Measurements from ENCODE around the gene CDKAL1.

Gene CDKAL1

DNA sequence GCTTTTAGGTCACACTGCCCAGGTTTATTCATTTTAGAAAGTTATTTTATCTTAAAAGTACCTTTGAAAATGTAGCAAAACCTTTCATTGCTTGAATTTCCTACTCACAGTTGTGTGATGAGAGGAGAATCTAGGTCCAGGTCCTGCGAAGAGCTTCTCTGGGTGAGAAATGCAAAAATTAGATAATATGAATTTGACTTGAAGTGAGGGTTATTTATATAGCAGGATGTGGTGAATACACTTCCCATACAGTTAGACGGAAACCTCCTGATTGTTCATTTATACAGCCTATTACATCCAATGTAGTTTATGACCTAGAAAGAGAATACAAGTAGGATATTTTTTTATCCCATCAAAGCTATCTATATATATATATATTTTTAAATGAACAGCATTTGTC lies 30.5 kb downstream of the CDKAL1 start:
- no peaks in the 10 kb centered on the region for H3K4me1 ChIP-seq (ENCODE audit: low read length)
- no peak overlapping the region for H3K4me2 ChIP-seq (ENCODE audit: low read depth, low read length)
- DNase-seq: no peak
- no peaks in the 10 kb centered on the region for H3K27me3 ChIP-seq (replicated peaks; ENCODE audit: insufficient read depth, low read length)
- no peaks in the 10 kb centered on the region for H3K9me2 ChIP-seq (replicated peaks; ENCODE audit: insufficient read depth, low read length)
- no peak overlapping the region for H3K27ac ChIP-seq (ENCODE audit: low read length)
- H3K4me3 ChIP-seq (ENCODE audit: low read length): no peak overlapping the region
- H4K20me1 ChIP-seq (ENCODE audit: insufficient read depth, low read length): no peaks in the 10 kb centered on the region
- H3K9me3 ChIP-seq (replicated peaks; ENCODE audit: insufficient read depth, low read length): no peaks in the 10 kb centered on the region
- no peak for TF ChIP-seq EZH2phosphoT487 (IDR thresholded peaks at IDR 0.05; ENCODE audit: low read length)
- TF ChIP-seq, protein P1, sequence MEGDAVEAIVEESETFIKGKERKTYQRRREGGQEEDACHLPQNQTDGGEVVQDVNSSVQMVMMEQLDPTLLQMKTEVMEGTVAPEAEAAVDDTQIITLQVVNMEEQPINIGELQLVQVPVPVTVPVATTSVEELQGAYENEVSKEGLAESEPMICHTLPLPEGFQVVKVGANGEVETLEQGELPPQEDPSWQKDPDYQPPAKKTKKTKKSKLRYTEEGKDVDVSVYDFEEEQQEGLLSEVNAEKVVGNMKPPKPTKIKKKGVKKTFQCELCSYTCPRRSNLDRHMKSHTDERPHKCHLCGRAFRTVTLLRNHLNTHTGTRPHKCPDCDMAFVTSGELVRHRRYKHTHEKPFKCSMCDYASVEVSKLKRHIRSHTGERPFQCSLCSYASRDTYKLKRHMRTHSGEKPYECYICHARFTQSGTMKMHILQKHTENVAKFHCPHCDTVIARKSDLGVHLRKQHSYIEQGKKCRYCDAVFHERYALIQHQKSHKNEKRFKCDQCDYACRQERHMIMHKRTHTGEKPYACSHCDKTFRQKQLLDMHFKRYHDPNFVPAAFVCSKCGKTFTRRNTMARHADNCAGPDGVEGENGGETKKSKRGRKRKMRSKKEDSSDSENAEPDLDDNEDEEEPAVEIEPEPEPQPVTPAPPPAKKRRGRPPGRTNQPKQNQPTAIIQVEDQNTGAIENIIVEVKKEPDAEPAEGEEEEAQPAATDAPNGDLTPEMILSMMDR (IDR thresholded peaks at IDR 0.05; ENCODE audit: low read length): no peak
- no peak for TF ChIP-seq EZH2 (optimal IDR thresholded peaks at IDR 0.05; ENCODE audit: low read depth, low read length)
- peaks cover 20% of the 10 kb centered on the region for H3K79me2 ChIP-seq (ENCODE audit: low read length)
- H2AFZ ChIP-seq (ENCODE audit: low read length): no peak overlapping the region
- no peak overlapping the region for H3K9ac ChIP-seq (ENCODE audit: low read length)
- no peaks in the 10 kb centered on the region for H3F3A ChIP-seq (ENCODE audit: insufficient read depth, low read length)
- no peaks in the 10 kb centered on the region for H3K36me3 ChIP-seq (replicated peaks; ENCODE audit: insufficient read depth, low read length)

DNA sequence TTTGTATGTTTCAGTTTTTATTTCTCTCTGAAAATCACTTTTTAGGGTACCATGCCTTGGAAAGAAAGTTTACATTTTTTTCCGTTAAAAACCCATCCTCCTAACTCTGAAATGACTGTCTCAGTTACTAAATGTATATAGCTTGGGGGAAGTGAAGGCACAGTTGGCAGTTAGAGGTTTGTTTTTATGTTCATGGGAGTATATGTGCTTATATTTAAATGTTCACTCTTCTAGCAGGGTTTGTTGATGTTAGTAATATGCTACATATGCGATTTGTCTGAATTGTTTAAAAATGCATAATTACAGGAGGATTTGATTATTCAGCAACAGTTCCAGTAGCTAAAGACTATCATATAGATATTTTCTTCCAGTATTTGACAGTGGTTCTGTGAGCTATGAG lies 31.1 kb downstream of the CDKAL1 start:
- Histone ChIP-seq H3K79me2 (ENCODE audit: low read length) (peaks cover 17% of the 10 kb centered on the region), H3K27me3 (replicated peaks; ENCODE audit: insufficient read depth, low read length) (no peaks in the 10 kb centered on the region), H3K4me3 (ENCODE audit: low read length) (no peak overlapping the region), H3K9ac (ENCODE audit: low read length) (no peak overlapping the region), H3F3A (ENCODE audit: insufficient read depth, low read length) (no peaks in the 10 kb centered on the region), H3K9me2 (replicated peaks; ENCODE audit: insufficient read depth, low read length) (no peaks in the 10 kb centered on the region), H3K36me3 (replicated peaks; ENCODE audit: insufficient read depth, low read length) (no peaks in the 10 kb centered on the region), H3K27ac (ENCODE audit: low read length) (no peak overlapping the region), H4K20me1 (ENCODE audit: insufficient read depth, low read length) (no peaks in the 10 kb centered on the region), H3K4me2 (ENCODE audit: low read depth, low read length) (no peak overlapping the region), H2AFZ (ENCODE audit: low read length) (no peak overlapping the region), H3K9me3 (replicated peaks; ENCODE audit: insufficient read depth, low read length) (no peaks in the 10 kb centered on the region), H3K4me1 (ENCODE audit: low read length) (no peaks in the 10 kb centered on the region)
- DNase-seq: no peak
- no peak for TF ChIP-seq EZH2phosphoT487 (IDR thresholded peaks at IDR 0.05; ENCODE audit: low read length)
- TF ChIP-seq, protein P1 (IDR thresholded peaks at IDR 0.05; ENCODE audit: low read length): no peak
- no peak for TF ChIP-seq EZH2 (optimal IDR thresholded peaks at IDR 0.05; ENCODE audit: low read depth, low read length)

DNA sequence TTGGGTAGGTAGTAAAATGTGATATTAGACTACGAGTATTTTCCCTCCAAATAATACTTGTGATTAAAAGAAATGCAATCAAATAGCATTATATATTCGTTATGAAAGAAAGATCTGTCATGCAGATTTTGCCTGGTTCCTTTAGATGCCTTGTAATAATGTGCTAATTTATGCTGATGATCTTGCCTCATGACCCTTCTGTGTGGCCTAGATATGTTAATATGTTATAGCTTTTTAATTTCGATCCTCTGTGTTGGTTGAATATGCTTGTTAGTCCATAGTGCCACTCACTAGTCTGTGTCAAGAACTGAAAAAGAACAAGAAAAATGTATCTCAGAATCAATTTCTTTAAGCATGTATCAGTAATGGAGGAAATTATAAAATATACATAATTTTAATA lies 31.9 kb downstream of the CDKAL1 start:
- Histone ChIP-seq H3K4me3 (ENCODE audit: low read length) (no peak overlapping the region), H3K79me2 (ENCODE audit: low read length) (peaks cover 17% of the 10 kb centered on the region), H3F3A (ENCODE audit: insufficient read depth, low read length) (no peaks in the 10 kb centered on the region), H3K9ac (ENCODE audit: low read length) (no peak overlapping the region), H4K20me1 (ENCODE audit: insufficient read depth, low read length) (no peaks in the 10 kb centered on the region), H3K36me3 (replicated peaks; ENCODE audit: insufficient read depth, low read length) (no peaks in the 10 kb centered on the region), H2AFZ (ENCODE audit: low read length) (no peak overlapping the region), H3K4me2 (ENCODE audit: low read depth, low read length) (no peak overlapping the region), H3K9me3 (replicated peaks; ENCODE audit: insufficient read depth, low read length) (no peaks in the 10 kb centered on the region), H3K27me3 (replicated peaks; ENCODE audit: insufficient read depth, low read length) (no peaks in the 10 kb centered on the region), H3K9me2 (replicated peaks; ENCODE audit: insufficient read depth, low read length) (no peaks in the 10 kb centered on the region), H3K27ac (ENCODE audit: low read length) (no peak overlapping the region), H3K4me1 (ENCODE audit: low read length) (no peaks in the 10 kb centered on the region)
- TF ChIP-seq EZH2 (optimal IDR thresholded peaks at IDR 0.05; ENCODE audit: low read depth, low read length) (no peak), EZH2phosphoT487 (IDR thresholded peaks at IDR 0.05; ENCODE audit: low read length) (no peak)
- TF ChIP-seq, protein P1 (IDR thresholded peaks at IDR 0.05; ENCODE audit: low read length): no peak
- no peak for DNase-seq
